Pancreas (tissue), 10 donors: ENCODE data around the gene IL22RA2. TPM values are rescaled to one million over a fixed set of nuclear protein-coding genes. Genes with fewer than 3 reads are reported as not detected.

Source experiments
- ATAC-seq, 4 donors: fragments of 200-7000 bp; cut with Tn5 transposase; one replicate each; pipeline versions ENCODE4 v1.8.0 to v1.9.1; 2020; ENCODE audit warnings: mild to moderate bottlenecking in 4 of 4, moderate library complexity in 4 of 4
- DNase-seq, 6 donors: peaks; one replicate each; pipeline ENCODE4 v3.0.0-alpha.2; 2020
- FAIRE-seq: peaks from 2 replicates; lab custom pipeline; 2012; peaks lifted over from hg19 to GRCh38; lab: Jason Lieb, UNC
- H3K27ac ChIP-seq, 4 donors: fragments of 200-600 bp; sonication (generic); 1 replicate in 3 of 4; 2 replicates in 1 of 4; pipeline versions ENCODE4 v1.5.0 to v1.8.0; 2020
- H3K27me3 ChIP-seq, 4 donors: fragments of 200-600 bp; one replicate each; pipeline ENCODE4 v1.8.0; 2021
- H3K36me3 ChIP-seq, 3 donors: fragments of 200-600 bp; sonication (generic) in 1 of 3; one replicate each; pipeline versions ENCODE4 v1.5.0 to v1.8.0; 2020 to 2021
- H3K4me1 ChIP-seq, 3 donors: fragments of 200-600 bp; one replicate each; pipeline ENCODE4 v1.8.0; 2021
- H3K4me3 ChIP-seq, 4 donors: fragments of 200-600 bp; sonication (generic) in 2 of 4; one replicate each; pipeline versions ENCODE4 v1.5.0 to v1.8.0; 2020 to 2021
- H3K9me3 ChIP-seq, 4 donors: fragments of 200-600 bp; one replicate each; pipeline ENCODE4 v1.8.0; 2021
- CTCF ChIP-seq, 4 donors: fragments of 200-600 bp; sonication (generic) in 3 of 4; IDR thresholded peaks; one replicate each; pipeline versions ENCODE4 v1.5.0 to v1.8.0; 2021; ENCODE audit warnings: antibody characterized with exemption in 4 of 4
- WGBS, 2 donors: extraction: QIAGEN DNeasy Blood & Tissue Kit; methylation state at CpG; one replicate each; pipeline ENCODE4 v1.1.7; 2013; 5-methylcytosine and 5-hydroxymethylcytosine counted together
- intact Hi-C, 3 donors: fragments of 100-400 bp; cut with DNase I; formaldehyde crosslinking; loops; one replicate each; pipeline versions ENCODE4 v1.11.1 to v1.14.2; 2022
- polyA plus RNA-seq, 2 donors: library from polyadenylated mRNA; stranded (reverse); fragments of 200-250 nt; gene quantifications; one replicate each; pipeline ENCODE4 v1.2.3, GENCODE V29; 2013
- total RNA-seq, 6 donors: library from RNA; stranded (reverse); fragmentation: NEBNext Ultra II Directional in 4 of 6; extraction: Animal tissue kit (Norgen Biotek cat#: 25700) in 4 of 6; gene quantifications; one replicate each; pipeline versions ENCODE4 v1.2.1 to v1.2.4, GENCODE V29; 2021 to 2023
- donor health status: healthy with polysubstance abuse.
- donor health status: DM: no; HTN: no; CAD: no; lungs with moderate emphysema.
- donor health status: DM: no; HTN: no; CAD: no.
- donor health status: control.
- donor health status: control.
- donor health status: Bipolar disorder and iron deficiency.
- donor health status: DM: yes; HTN: yes; CAD: no.
- donor health status: DM: no; HTN: no; CAD: no.
- donor health status: DM: no; HTN: no; CAD: no.
- donor health status: DM: yes; HTN: yes; CAD: no.

The IL22RA2 gene
- total and polyA plus RNA-seq, 8 donors = 0.06 TPM; not detected in 7

GRCh38 chr6:137160763-137161162 lies 12.7 kb downstream of the IL22RA2 start:
- no peak for FAIRE-seq
- WGBS, 2 donors = 54 to 55% methylated on average over 3 of the region's 3 CpGs

DNA sequence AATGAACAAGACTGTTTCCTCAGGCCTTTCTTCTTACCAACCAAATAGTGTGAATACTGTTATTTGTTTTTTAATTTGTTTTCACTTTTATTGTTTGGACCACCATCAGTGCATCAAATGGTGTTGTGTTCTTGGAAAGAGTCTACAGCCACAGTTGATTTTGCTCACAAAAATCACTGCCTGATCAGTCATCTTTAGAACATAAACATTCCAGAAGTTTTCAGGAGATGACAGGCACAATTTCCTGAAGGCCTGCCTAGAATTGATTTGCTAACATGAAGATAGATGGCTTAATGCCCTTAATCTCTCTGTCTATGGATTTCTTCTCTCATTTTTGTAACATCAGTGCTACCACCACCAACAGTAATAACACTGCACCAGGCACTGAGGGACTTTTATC lies 13.5 kb downstream of the IL22RA2 start:
- FAIRE-seq (no peak), DNase-seq (no peak), ATAC-seq (no peak)
- intact Hi-C loops = loop anchor here in 1 of 3 donors (2.0 kb wide), 1 partner anchor 65 kb away; no protein-coding TSS in a partner anchor
- Histone ChIP-seq H3K27ac (no peak overlapping the region), H3K4me1 (no peaks in the 10 kb centered on the region), H3K9me3 (no peaks in the 10 kb centered on the region), H3K36me3 (no peaks in the 10 kb centered on the region), H3K4me3 (no peak overlapping the region), H3K27me3 (no peaks in the 10 kb centered on the region)
- no peak for TF ChIP-seq CTCF (IDR thresholded peaks at IDR 0.05)

More at GRCh38 chr6:137160763-137161162, 12.7 kb downstream of the IL22RA2 start:
- no peaks in the 10 kb centered on the region for H3K4me1 ChIP-seq
- TF ChIP-seq CTCF (IDR thresholded peaks at IDR 0.05) = no peak
- intact Hi-C loops = loop anchor here in 1 of 3 donors (2.0 kb wide), 1 partner anchor 66 kb away; no protein-coding TSS in a partner anchor
- no peak for DNase-seq
- H3K9me3 ChIP-seq = no peaks in the 10 kb centered on the region
- peak in 1 of 4 donors; percentile 35 for ATAC-seq
- H3K36me3 ChIP-seq = no peaks in the 10 kb centered on the region
- no peak overlapping the region for H3K27ac ChIP-seq
- no peaks in the 10 kb centered on the region for H3K27me3 ChIP-seq
- no peak overlapping the region for H3K4me3 ChIP-seq

DNA sequence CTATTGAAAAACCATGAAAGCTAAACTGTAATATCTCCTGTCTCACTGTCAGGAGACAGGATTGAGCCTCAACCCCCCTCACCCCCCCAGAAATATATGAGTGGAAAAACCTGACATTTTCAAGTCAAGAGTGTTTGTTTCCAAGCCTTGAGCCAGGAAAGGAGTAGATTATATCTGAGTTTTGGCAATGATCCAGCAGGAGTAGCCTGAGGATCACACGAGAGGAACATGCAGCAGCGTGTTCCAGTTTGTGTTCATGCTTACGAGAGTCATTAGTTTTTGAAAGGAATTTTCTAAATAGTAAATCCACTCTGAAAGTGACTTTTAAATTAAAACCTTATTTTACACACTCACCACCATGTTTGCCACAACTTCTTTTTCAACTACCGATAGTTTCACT lies 15.8 kb downstream of the IL22RA2 start:
- FAIRE-seq = no peak
- no peak overlapping the region for H3K4me3 ChIP-seq
- H3K36me3 ChIP-seq = no peaks in the 10 kb centered on the region
- 51 to 60% methylated on average over 4 of the region's 4 CpGs for WGBS, 2 donors
- H3K27me3 ChIP-seq = no peaks in the 10 kb centered on the region
- no peak for DNase-seq
- no peaks in the 10 kb centered on the region for H3K9me3 ChIP-seq
- no peak for TF ChIP-seq CTCF (IDR thresholded peaks at IDR 0.05)
- H3K27ac ChIP-seq = no peak overlapping the region
- no peak for ATAC-seq
- H3K4me1 ChIP-seq = no peaks in the 10 kb centered on the region
- intact Hi-C loops = no loop called here

- FAIRE-seq = no peak
- no peak for TF ChIP-seq CTCF (IDR thresholded peaks at IDR 0.05)
- no peak for ATAC-seq
Measured at GRCh38 chr6:137156650-137157049, 16.8 kb downstream of the IL22RA2 start.

DNA sequence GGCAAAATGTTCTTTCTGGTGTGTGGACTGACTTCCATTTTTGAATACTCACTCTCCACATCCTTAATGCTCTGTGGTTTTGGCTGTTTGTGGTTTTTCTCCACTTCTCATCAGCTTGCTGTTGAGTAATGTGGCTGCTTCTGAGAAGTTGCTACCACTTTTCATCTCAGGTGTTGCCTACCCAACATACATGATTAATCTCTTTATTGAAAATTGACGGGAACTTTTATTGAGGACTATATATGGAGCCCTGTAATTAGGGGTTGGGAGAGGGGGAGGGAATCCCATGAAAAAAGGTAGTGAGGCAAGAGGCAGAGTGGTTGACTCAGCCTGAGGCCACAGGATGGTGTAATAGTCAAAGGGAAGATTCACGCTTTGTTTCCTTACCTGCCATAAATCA lies 17.6 kb downstream of the IL22RA2 start:
- Histone ChIP-seq H3K4me3 (no peak overlapping the region), H3K9me3 (no peaks in the 10 kb centered on the region), H3K27ac (no peak overlapping the region), H3K4me1 (no peaks in the 10 kb centered on the region), H3K27me3 (no peaks in the 10 kb centered on the region), H3K36me3 (no peaks in the 10 kb centered on the region)
- FAIRE-seq (no peak), DNase-seq (no peak), ATAC-seq (peak in 2 of 4 donors; percentile 47 to 51)
- intact Hi-C loops = no loop called here
- no peak for TF ChIP-seq CTCF (IDR thresholded peaks at IDR 0.05)
- 92 to 93% methylated on average over 2 of the region's 2 CpGs for WGBS, 2 donors

More at GRCh38 chr6:137156650-137157049, 16.8 kb downstream of the IL22RA2 start:
- DNase-seq = no peak
- Histone ChIP-seq H3K27me3 (no peaks in the 10 kb centered on the region), H3K4me3 (no peak overlapping the region), H3K36me3 (no peaks in the 10 kb centered on the region), H3K4me1 (no peaks in the 10 kb centered on the region), H3K27ac (no peak overlapping the region), H3K9me3 (no peaks in the 10 kb centered on the region)
- intact Hi-C loops = no loop called here
- 90 to 92% methylated on average over 1 of the region's 1 CpG for WGBS, 2 donors
